WTC11 (cell line): ENCODE results near the gene ANKRD11. TPM values are rescaled to one million over a fixed set of nuclear protein-coding genes. Genes with fewer than 3 reads are reported as not detected.

Source experiments
- ATAC-seq: fragments of 200-7000 bp; cut with Tn5 transposase; 2 replicates; pipeline ENCODE4 v1.10.0; 2021; ENCODE audit warnings: mild to moderate bottlenecking, moderate library complexity
- CTCF ChIA-PET: fragments of 300-600 bp; sonication (Branson Sonifier 250); formaldehyde crosslinking; loops from one replicate; lab custom pipeline; 2021; ENCODE audit warnings: antibody characterized with exemption; lab: Charles Lee
- POLR2A ChIA-PET: fragments of 350-600 bp; sonication (Branson Sonifier 250); formaldehyde crosslinking; loops from one replicate; lab custom pipeline; 2021; ENCODE audit warnings: antibody characterized with exemption; lab: Charles Lee
- DNase-seq: peaks from one replicate; pipeline ENCODE4 v3.0.0; 2021; ENCODE audit warnings: low spot score
- H3K27ac Mint-ChIP-seq: 2 replicates; pipeline ENCODE4 v1.8.0; 2021; ENCODE audit warnings: mixed read lengths
- H3K27me3 Mint-ChIP-seq: 2 replicates; pipeline ENCODE4 v1.8.0; 2021; ENCODE audit warnings: low read depth, mild to moderate bottlenecking, moderate library complexity, mixed read lengths
- H3K36me3 Mint-ChIP-seq: 2 replicates; pipeline ENCODE4 v1.8.0; 2021; ENCODE audit warnings: mixed read lengths
- H3K4me1 Mint-ChIP-seq: 2 replicates; pipeline ENCODE4 v1.8.0; 2022; ENCODE audit warnings: mixed read lengths
- H3K4me3 Mint-ChIP-seq: 2 replicates; pipeline ENCODE4 v1.8.0; 2021; ENCODE audit warnings: mild to moderate bottlenecking, moderate library complexity, mixed read lengths
- H3K9me3 Mint-ChIP-seq: 2 replicates; pipeline ENCODE4 v1.8.0; 2021; ENCODE audit warnings: mixed read lengths
- ESRRA ChIP-seq: sonication (generic); formaldehyde crosslinking; IDR thresholded peaks from 2 replicates; pipeline ENCODE4 v1.8.1; 2022; ENCODE audit warnings: mild to moderate bottlenecking, missing genetic modification reagents, borderline replicate concordance
- GRHL2 ChIP-seq: fragments of 250-450 bp; sonication (Bioruptor Pico); IDR thresholded peaks from 2 replicates; pipeline ENCODE4 v1.8.0; 2022; ENCODE audit warnings: mild to moderate bottlenecking, moderate library complexity; ENCODE audit not compliant: insufficient replicate concordance, severe bottlenecking
- GTF2I ChIP-seq: fragments of 250-450 bp; sonication (Bioruptor Pico); conservative IDR thresholded peaks from 2 replicates; pipeline ENCODE4 v1.4.0; 2021; ENCODE audit warnings: mild to moderate bottlenecking
- KAT7 ChIP-seq: sonication (generic); formaldehyde crosslinking; IDR thresholded peaks from 2 replicates; pipeline ENCODE4 v1.8.1; 2023; ENCODE audit warnings: missing genetic modification reagents, mild to moderate bottlenecking, borderline replicate concordance
- NFATC4 ChIP-seq: fragments of 250-450 bp; sonication (Bioruptor Pico); IDR thresholded peaks from 2 replicates; pipeline ENCODE4 v1.9.0; 2021; ENCODE audit warnings: mild to moderate bottlenecking
- NR2C2 ChIP-seq: sonication (generic); formaldehyde crosslinking; IDR thresholded peaks from 2 replicates; pipeline ENCODE4 v1.8.0; 2022; ENCODE audit warnings: mild to moderate bottlenecking, missing genetic modification reagents
- TP53 ChIP-seq: sonication (generic); formaldehyde crosslinking; IDR thresholded peaks from 2 replicates; pipeline ENCODE4 v1.8.1; 2023; ENCODE audit warnings: mild to moderate bottlenecking, missing genetic modification reagents
- ZBTB21 ChIP-seq: sonication (generic); formaldehyde crosslinking; IDR thresholded peaks from 2 replicates; pipeline ENCODE4 v1.8.1; 2023; ENCODE audit warnings: mild to moderate bottlenecking, missing genetic modification reagents, borderline replicate concordance
- ZNF121 ChIP-seq: sonication (generic); formaldehyde crosslinking; IDR thresholded peaks from 2 replicates; pipeline ENCODE4 v1.8.0; 2023; ENCODE audit warnings: missing genetic modification reagents
- ZNF138 ChIP-seq: sonication (generic); formaldehyde crosslinking; conservative IDR thresholded peaks from 2 replicates; pipeline ENCODE4 v1.8.1; 2022; ENCODE audit warnings: mild to moderate bottlenecking, moderate library complexity, missing genetic modification reagents
- ZNF232 ChIP-seq: sonication (generic); formaldehyde crosslinking; IDR thresholded peaks from 2 replicates; pipeline ENCODE4 v1.8.0; 2022; ENCODE audit warnings: mild to moderate bottlenecking, missing genetic modification reagents
- ZNF416 ChIP-seq: fragments of 250-450 bp; sonication (Bioruptor Pico); IDR thresholded peaks from 2 replicates; pipeline ENCODE4 v1.9.0; 2021; ENCODE audit warnings: mild to moderate bottlenecking, inconsistent platforms
- total RNA-seq: library from RNA; stranded (reverse); gene quantifications from 3 replicates; pipeline ENCODE4 v1.2.3, GENCODE V29; 2021
- TF ChIP-seq, protein P1 (sequence below): sonication (generic); formaldehyde crosslinking; IDR thresholded peaks from 2 replicates; pipeline ENCODE4 v1.8.1; 2022; ENCODE audit warnings: low read depth, missing genetic modification reagents, borderline replicate concordance
- TF ChIP-seq, protein P2 (sequence below): sonication (generic); formaldehyde crosslinking; IDR thresholded peaks from 2 replicates; pipeline ENCODE4 v1.8.1; 2023; ENCODE audit warnings: mild to moderate bottlenecking, missing genetic modification reagents, moderate library complexity
- TF ChIP-seq, protein P3 (sequence below): sonication (generic); formaldehyde crosslinking; IDR thresholded peaks from 2 replicates; pipeline ENCODE4 v1.8.0; 2022; ENCODE audit warnings: mild to moderate bottlenecking, missing genetic modification reagents
- TF ChIP-seq, protein P4 (sequence below): fragments of 250-450 bp; sonication (Bioruptor Pico); IDR thresholded peaks from 2 replicates; pipeline ENCODE4 v1.9.0; 2021; ENCODE audit warnings: mild to moderate bottlenecking, borderline replicate concordance
- TF ChIP-seq, protein P5 (sequence below): fragments of 250-450 bp; sonication (Bioruptor Pico); conservative IDR thresholded peaks from 2 replicates; pipeline ENCODE4 v1.9.0; 2021; ENCODE audit warnings: mild to moderate bottlenecking
- TF ChIP-seq, protein P6 (sequence below): fragments of 200-600 bp; IDR thresholded peaks from 2 replicates; pipeline ENCODE4 v1.8.0; 2022; ENCODE audit warnings: antibody characterized with exemption

The ANKRD11 gene
- total RNA-seq, 1 experiment from 2014 or later: 184 TPM

DNA sequence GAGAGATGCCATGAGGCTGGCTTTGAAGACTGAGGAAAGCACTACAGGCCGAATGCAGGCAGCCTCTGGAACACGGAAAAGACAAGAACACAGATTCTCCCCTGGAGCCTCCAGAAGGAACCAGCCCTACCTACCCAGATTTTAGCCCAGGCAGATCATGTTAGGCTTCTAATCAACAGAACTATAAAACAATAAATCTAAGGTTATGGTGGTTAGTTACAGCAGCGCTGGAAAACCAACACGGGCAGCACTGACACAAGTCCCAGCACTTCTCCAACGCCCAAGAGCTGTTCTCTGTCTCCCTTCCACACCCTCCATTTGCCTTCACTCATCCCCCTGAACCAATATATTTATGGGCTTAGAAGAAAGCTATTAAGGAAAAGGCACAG, 7.5 kb downstream of the ANKRD11 start:
- TF ChIP-seq, protein P1, sequence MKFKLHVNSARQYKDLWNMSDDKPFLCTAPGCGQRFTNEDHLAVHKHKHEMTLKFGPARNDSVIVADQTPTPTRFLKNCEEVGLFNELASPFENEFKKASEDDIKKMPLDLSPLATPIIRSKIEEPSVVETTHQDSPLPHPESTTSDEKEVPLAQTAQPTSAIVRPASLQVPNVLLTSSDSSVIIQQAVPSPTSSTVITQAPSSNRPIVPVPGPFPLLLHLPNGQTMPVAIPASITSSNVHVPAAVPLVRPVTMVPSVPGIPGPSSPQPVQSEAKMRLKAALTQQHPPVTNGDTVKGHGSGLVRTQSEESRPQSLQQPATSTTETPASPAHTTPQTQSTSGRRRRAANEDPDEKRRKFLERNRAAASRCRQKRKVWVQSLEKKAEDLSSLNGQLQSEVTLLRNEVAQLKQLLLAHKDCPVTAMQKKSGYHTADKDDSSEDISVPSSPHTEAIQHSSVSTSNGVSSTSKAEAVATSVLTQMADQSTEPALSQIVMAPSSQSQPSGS (CRISPR knock-in tag): no peak
- TF ChIP-seq ZNF416 (CRISPR knock-in tag) (no peak), NFATC4 (CRISPR knock-in tag) (no peak), KAT7 (CRISPR knock-in tag) (no peak), GRHL2 (CRISPR knock-in tag) (no peak), ZNF232 (CRISPR knock-in tag) (no peak), TP53 (CRISPR knock-in tag) (no peak)
- TF ChIP-seq, protein P2, sequence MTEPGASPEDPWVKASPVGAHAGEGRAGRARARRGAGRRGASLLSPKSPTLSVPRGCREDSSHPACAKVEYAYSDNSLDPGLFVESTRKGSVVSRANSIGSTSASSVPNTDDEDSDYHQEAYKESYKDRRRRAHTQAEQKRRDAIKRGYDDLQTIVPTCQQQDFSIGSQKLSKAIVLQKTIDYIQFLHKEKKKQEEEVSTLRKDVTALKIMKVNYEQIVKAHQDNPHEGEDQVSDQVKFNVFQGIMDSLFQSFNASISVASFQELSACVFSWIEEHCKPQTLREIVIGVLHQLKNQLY (CRISPR knock-in tag): no peak
- TF ChIP-seq, protein P3, sequence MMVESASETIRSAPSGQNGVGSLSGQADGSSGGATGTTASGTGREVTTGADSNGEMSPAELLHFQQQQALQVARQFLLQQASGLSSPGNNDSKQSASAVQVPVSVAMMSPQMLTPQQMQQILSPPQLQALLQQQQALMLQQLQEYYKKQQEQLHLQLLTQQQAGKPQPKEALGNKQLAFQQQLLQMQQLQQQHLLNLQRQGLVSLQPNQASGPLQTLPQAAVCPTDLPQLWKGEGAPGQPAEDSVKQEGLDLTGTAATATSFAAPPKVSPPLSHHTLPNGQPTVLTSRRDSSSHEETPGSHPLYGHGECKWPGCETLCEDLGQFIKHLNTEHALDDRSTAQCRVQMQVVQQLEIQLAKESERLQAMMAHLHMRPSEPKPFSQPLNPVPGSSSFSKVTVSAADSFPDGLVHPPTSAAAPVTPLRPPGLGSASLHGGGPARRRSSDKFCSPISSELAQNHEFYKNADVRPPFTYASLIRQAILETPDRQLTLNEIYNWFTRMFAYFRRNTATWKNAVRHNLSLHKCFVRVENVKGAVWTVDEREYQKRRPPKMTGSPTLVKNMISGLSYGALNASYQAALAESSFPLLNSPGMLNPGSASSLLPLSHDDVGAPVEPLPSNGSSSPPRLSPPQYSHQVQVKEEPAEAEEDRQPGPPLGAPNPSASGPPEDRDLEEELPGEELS (CRISPR knock-in tag): no peak
- CTCF ChIA-PET: no interaction called here
- POLR2A ChIA-PET: no interaction called here
- Mint-ChIP-seq H3K27ac (peak overlapping the region; percentile 86), H3K4me1 (peaks cover 78% of the 10 kb centered on the region), H3K4me3 (no peak overlapping the region), H3K36me3 (peaks cover 4% of the 10 kb centered on the region), H3K27me3 (no peaks in the 10 kb centered on the region), H3K9me3 (no peaks in the 10 kb centered on the region)
- DNase-seq (no peak), ATAC-seq (no peak)

DNA sequence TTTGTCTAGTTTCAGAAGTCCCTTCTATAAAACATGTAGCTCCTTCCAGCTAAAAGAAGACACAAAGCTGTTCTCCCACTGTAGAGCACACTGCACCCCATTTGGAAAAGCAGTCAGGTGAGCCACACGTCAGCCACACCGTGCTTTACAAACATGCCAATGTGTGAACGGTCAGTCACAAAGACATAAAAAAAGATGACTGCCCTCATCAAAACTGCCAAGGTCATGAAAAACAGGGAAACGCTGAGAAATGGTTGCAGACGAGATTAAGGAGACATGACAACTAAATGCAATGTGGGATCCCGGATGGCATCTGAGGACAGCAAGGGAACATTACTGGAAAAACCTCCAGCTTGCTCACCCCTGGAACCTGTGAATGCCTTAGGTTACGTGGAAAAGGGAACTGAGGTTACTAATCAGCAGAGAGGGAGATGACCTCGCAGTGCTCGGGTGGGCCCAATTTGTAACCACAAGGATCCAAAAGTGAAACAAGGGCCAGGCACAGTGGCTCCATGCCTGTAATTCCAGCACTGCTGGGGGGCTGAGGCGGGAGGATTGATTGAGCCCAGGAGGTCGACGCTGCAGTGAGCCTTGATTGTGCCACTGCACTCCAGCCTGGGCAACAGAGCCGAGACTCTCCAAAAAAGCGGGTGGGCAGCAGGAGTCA, 8.1 kb downstream of the ANKRD11 start:
- ATAC-seq (no peak), DNase-seq (no peak)
- Mint-ChIP-seq H3K4me1 (peaks cover 76% of the 10 kb centered on the region), H3K36me3 (peaks cover 4% of the 10 kb centered on the region), H3K27ac (peak overlapping the region; percentile 84)
- ChIA-PET CTCF (no interaction called here), POLR2A (no interaction called here)
- TF ChIP-seq ZNF121 (CRISPR knock-in tag) (no peak), NR2C2 (CRISPR knock-in tag) (no peak)
- TF ChIP-seq, protein P4, sequence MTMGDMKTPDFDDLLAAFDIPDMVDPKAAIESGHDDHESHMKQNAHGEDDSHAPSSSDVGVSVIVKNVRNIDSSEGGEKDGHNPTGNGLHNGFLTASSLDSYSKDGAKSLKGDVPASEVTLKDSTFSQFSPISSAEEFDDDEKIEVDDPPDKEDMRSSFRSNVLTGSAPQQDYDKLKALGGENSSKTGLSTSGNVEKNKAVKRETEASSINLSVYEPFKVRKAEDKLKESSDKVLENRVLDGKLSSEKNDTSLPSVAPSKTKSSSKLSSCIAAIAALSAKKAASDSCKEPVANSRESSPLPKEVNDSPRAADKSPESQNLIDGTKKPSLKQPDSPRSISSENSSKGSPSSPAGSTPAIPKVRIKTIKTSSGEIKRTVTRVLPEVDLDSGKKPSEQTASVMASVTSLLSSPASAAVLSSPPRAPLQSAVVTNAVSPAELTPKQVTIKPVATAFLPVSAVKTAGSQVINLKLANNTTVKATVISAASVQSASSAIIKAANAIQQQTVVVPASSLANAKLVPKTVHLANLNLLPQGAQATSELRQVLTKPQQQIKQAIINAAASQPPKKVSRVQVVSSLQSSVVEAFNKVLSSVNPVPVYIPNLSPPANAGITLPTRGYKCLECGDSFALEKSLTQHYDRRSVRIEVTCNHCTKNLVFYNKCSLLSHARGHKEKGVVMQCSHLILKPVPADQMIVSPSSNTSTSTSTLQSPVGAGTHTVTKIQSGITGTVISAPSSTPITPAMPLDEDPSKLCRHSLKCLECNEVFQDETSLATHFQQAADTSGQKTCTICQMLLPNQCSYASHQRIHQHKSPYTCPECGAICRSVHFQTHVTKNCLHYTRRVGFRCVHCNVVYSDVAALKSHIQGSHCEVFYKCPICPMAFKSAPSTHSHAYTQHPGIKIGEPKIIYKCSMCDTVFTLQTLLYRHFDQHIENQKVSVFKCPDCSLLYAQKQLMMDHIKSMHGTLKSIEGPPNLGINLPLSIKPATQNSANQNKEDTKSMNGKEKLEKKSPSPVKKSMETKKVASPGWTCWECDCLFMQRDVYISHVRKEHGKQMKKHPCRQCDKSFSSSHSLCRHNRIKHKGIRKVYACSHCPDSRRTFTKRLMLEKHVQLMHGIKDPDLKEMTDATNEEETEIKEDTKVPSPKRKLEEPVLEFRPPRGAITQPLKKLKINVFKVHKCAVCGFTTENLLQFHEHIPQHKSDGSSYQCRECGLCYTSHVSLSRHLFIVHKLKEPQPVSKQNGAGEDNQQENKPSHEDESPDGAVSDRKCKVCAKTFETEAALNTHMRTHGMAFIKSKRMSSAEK (CRISPR knock-in tag): no peak
- TF ChIP-seq, all 79 proteins: peak for 0
- Mint-ChIP-seq H3K9me3 (no peaks in the 10 kb centered on the region), H3K4me3 (no peak overlapping the region), H3K27me3 (no peaks in the 10 kb centered on the region)

DNA sequence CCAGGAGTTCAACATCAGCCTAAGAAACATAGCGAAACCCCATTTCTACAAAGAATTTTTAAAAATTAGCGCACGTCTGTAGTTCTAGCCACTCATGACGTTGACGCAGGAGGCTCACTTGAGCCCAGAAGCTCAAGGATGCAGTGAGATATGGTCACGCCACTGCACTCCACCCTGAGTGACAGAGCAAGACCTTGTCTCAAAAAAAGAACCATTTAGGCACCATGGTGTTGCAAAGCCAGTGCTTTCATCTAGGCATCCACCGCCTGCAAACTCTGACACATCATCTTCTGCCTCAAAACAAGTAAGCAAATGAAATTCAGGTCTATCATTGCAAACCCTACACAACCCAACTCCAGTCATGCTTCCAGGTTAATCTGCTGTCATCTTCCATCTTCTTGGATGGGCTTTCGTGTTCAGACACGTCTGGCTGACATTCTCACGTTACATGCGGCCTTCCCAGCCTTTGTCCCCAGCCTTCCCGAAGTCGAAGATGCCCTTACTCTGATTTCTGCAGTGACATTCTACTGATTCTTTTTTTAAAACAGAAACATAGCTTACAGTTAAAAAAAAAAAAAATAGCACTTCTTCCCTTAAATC, 8.9 kb downstream of the ANKRD11 start:
- Mint-ChIP-seq H3K4me3 (no peak overlapping the region), H3K4me1 (peaks cover 75% of the 10 kb centered on the region), H3K36me3 (peaks cover 4% of the 10 kb centered on the region; the same call in 1 of the 2 replicates), H3K27ac (peak overlapping the region; percentile 84), H3K27me3 (no peaks in the 10 kb centered on the region), H3K9me3 (no peaks in the 10 kb centered on the region)
- no peak for ATAC-seq
- ChIA-PET CTCF (interaction anchor here (0.6 kb wide), 2 partner anchors 94 to 852 kb away, joined by 3 to 4 read pairs; partner anchors contain the start of gene CPNE7), POLR2A (interaction anchor here (0.6 kb wide), 1 partner anchor 112 kb away, joined by 3 read pairs; no protein-coding TSS in a partner anchor)
- DNase-seq: no peak
- no peak for TF ChIP-seq GTF2I (CRISPR knock-in tag)
- no peak for TF ChIP-seq ZBTB21 (CRISPR knock-in tag)
- TF ChIP-seq, protein P5, sequence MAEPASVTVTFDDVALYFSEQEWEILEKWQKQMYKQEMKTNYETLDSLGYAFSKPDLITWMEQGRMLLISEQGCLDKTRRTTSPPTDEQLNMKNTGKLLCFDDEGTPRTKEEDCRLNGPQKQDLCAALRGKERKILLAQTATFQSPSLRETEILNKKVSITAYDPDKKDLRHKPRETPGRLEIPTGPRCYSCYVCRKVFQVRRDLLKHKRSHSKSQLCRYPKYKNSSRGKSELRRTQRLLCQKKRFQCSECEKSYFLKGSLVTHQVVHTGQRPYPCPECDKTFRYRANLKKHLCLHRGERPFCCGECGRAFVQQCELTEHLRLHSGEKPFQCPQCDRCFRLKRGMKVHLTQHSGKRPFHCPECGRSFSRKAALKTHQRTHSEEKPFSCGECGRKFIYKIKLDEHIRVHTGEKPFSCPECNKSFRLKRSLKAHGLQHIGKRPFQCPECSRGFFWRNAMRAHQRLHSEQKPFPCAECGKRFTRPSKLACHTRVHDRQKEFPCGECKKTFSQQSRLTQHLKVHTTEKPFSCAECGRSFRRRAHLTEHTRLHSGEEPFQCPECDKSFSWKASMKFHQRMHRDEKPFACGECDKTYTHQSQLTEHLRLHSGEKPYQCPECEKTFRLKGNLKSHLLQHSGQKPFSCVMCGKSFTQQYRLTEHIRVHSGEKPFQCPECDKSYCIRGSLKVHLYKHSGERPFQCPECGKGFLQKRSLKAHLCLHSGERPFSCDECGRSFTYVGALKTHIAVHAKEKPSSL: no peak
- no peak for TF ChIP-seq GRHL2 (CRISPR knock-in tag)
- TF ChIP-seq ZNF138 (CRISPR knock-in tag): no peak
- no peak for TF ChIP-seq ESRRA (CRISPR knock-in tag)
- TF ChIP-seq, protein P6, sequence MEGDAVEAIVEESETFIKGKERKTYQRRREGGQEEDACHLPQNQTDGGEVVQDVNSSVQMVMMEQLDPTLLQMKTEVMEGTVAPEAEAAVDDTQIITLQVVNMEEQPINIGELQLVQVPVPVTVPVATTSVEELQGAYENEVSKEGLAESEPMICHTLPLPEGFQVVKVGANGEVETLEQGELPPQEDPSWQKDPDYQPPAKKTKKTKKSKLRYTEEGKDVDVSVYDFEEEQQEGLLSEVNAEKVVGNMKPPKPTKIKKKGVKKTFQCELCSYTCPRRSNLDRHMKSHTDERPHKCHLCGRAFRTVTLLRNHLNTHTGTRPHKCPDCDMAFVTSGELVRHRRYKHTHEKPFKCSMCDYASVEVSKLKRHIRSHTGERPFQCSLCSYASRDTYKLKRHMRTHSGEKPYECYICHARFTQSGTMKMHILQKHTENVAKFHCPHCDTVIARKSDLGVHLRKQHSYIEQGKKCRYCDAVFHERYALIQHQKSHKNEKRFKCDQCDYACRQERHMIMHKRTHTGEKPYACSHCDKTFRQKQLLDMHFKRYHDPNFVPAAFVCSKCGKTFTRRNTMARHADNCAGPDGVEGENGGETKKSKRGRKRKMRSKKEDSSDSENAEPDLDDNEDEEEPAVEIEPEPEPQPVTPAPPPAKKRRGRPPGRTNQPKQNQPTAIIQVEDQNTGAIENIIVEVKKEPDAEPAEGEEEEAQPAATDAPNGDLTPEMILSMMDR: no peak
- TF ChIP-seq KAT7 (CRISPR knock-in tag): no peak
